ENCODE results near the gene INPP5D. TPM values are rescaled to one million over a fixed set of nuclear protein-coding genes. Genes with fewer than 3 reads are reported as not detected.

INPP5D gene
- total and polyA plus RNA-seq, 2 donors (not counting 3 experiments of a cell fraction or from before 2014, with no cell fraction given), result 13.9 to 46.6 TPM

- peaks cover 3% of the 10 kb centered on the region for H3K79me2 ChIP-seq (ENCODE audit: control insufficient read depth, insufficient read depth, low read length)
- H3K9me3 ChIP-seq (replicated peaks; ENCODE audit: control insufficient read depth, insufficient read depth, low read length), result no peaks in the 10 kb centered on the region
- POLR2A ChIA-PET, result no interaction called here
- no peak overlapping the region for H3K4me3 ChIP-seq (replicated peaks in 1 of 3; ENCODE audit: insufficient read depth in 1 of 3, low read depth in 1 of 3, low read length in 3 of 3)
- no peak overlapping the region for H3K9ac ChIP-seq (replicated peaks; ENCODE audit: extremely low read depth, insufficient read depth, low read length)
- intact Hi-C loops (cut with micrococcal nuclease), result no loop called here
- no peaks in the 10 kb centered on the region for H3K27me3 ChIP-seq (ENCODE audit: control insufficient read depth in 2 of 2, insufficient read depth in 2 of 2, low read length in 2 of 2)
- FAIRE-seq (no peak), DNase-seq (ENCODE audit: low read depth, low spot score) (no peak)
- TF ChIP-seq MAX (IDR thresholded peaks at IDR 0.05; ENCODE audit: insufficient read depth, insufficient read length) (no peak), GATA2 (IDR thresholded peaks at IDR 0.05; ENCODE audit: insufficient read depth, insufficient read length, low read depth, low read length) (no peak), JUN (IDR thresholded peaks at IDR 0.05; ENCODE audit: borderline replicate concordance, insufficient read depth, insufficient read length, low read depth) (no peak), MYC (IDR thresholded peaks at IDR 0.05; ENCODE audit: low read depth, low read length) (no peak), POLR2AphosphoS5 (IDR thresholded peaks at IDR 0.05; ENCODE audit: insufficient read depth, low read depth, low read length) (no peak), FOS (IDR thresholded peaks at IDR 0.05; ENCODE audit: borderline replicate concordance, insufficient read depth, low read length) (no peak), POLR2A (IDR thresholded peaks at IDR 0.05; ENCODE audit: low read depth, low read length) (no peak), CTCF (IDR thresholded peaks at IDR 0.05; ENCODE audit: extremely low read depth in 1 of 2, insufficient read depth in 1 of 2, low read depth in 1 of 2, low read length in 2 of 2) (no peak), EZH2 (IDR thresholded peaks at IDR 0.05; ENCODE audit: borderline replicate concordance, low read depth, low read length, severe bottlenecking) (no peak)
- H3K4me1 ChIP-seq (ENCODE audit: control insufficient read depth, extremely low read depth, insufficient read depth, low read length), result peaks cover 9% of the 10 kb centered on the region
- no peaks in the 10 kb centered on the region for H4K20me1 ChIP-seq (replicated peaks; ENCODE audit: control insufficient read depth, extremely low read depth, insufficient read depth, low read length)
- no peak overlapping the region for H3K4me2 ChIP-seq (ENCODE audit: insufficient read depth, low read length)
- H2AFZ ChIP-seq (ENCODE audit: low read depth, low read length), result no peak overlapping the region
- CTCF ChIA-PET, result no interaction called here
- peaks cover 0 to 4% of the 10 kb centered on the region in 2 experiments for H3K36me3 ChIP-seq (ENCODE audit: control insufficient read depth in 2 of 2, extremely low read depth in 1 of 2, insufficient read depth in 2 of 2, low read length in 2 of 2)
- no peak overlapping the region for H3K27ac ChIP-seq (ENCODE audit: insufficient read depth, low read depth, low read length)
- no TSS peak for BruUV-seq (replicated peaks)
- dilution Hi-C loops (cut with MboI; ENCODE audit: extremely low pct_ligation_motif_present, low sequenced_read_pairs), result no loop called here
- no peaks in the 10 kb centered on the region for H3K9me1 ChIP-seq (replicated peaks; ENCODE audit: control insufficient read depth, extremely low read depth, insufficient read depth, low read length)
Observed at GRCh38 chr2:233090879-233091278, 30.7 kb downstream of the INPP5D start.

All from endothelial cell of umbilical vein (primary cell).